Astrocyte of the cerebellum (primary cell): Measurements from ENCODE around the gene SKIC2.
A peak's percentile ranks its signal among the peaks of the same experiment; 100 is the strongest.

Experiments
- DNase-seq: peaks from one replicate; pipeline ENCODE4 v3.0.0-alpha.2; 2011; ENCODE audit warnings: low read depth
- H3K4me3 ChIP-seq: 2 replicates; pipeline ENCODE4 v1.5.1; 2011; ENCODE audit warnings: mild to moderate bottlenecking, low read depth, low read length, moderate library complexity
- in situ Hi-C: cut with HindIII; loops from 2 replicates; pipeline ENCODE4 v1.10.0; 2017; ENCODE audit warnings: low sequenced_read_pairs
- TF ChIP-seq, protein P1 (sequence below): IDR thresholded peaks from 2 replicates; pipeline ENCODE4 v1.5.1; 2012; ENCODE audit warnings: low read length, low read depth, moderate library complexity, mild to moderate bottlenecking; ENCODE audit errors: missing control alignments

The SKIC2 gene

DNA sequence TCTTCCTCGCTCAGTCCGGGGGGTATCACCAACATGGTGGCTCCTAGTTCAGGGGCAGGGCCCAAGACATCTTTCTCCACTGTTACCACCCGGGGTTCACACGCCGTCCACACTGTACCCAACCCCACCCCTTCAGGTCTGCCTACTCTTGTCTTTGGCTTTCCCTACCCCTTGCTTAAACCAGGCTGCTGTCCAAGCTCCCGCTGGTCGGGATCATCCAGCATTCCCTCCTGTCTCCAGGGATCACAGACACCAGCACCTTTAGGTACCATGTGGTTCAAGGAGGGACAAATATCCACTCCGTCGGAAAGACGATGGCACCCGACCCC is 599 bp upstream of the SKIC2 start:
- TF ChIP-seq, protein P1, sequence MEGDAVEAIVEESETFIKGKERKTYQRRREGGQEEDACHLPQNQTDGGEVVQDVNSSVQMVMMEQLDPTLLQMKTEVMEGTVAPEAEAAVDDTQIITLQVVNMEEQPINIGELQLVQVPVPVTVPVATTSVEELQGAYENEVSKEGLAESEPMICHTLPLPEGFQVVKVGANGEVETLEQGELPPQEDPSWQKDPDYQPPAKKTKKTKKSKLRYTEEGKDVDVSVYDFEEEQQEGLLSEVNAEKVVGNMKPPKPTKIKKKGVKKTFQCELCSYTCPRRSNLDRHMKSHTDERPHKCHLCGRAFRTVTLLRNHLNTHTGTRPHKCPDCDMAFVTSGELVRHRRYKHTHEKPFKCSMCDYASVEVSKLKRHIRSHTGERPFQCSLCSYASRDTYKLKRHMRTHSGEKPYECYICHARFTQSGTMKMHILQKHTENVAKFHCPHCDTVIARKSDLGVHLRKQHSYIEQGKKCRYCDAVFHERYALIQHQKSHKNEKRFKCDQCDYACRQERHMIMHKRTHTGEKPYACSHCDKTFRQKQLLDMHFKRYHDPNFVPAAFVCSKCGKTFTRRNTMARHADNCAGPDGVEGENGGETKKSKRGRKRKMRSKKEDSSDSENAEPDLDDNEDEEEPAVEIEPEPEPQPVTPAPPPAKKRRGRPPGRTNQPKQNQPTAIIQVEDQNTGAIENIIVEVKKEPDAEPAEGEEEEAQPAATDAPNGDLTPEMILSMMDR: no peak
- DNase-seq: no peak
- in situ Hi-C loops: no loop called here
- H3K4me3 ChIP-seq: peak overlapping the region; percentile 100

DNA sequence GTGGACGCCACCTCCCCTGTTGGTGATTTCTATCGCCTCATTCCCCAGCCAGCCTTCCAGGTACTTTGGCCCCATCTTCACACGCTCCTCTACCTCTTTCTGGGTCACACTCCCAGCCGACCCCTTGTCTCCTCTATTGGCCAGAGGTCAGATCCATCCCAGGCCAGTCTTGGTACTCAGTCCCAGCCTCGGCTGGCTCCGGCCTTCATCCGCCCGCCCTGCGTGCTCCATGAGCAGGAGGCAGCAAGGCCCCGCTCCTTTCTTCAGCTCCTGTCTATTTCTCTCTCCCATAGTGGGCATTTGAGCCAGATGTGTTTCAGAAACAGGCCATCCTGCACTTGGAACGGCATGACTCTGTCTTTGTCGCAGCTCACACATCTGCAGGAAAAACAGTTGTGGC is 2.6 kb downstream of the SKIC2 start:
- no peak overlapping the region for H3K4me3 ChIP-seq
- in situ Hi-C loops: no loop called here
- DNase-seq: no peak
- TF ChIP-seq, protein P1: no peak

DNA sequence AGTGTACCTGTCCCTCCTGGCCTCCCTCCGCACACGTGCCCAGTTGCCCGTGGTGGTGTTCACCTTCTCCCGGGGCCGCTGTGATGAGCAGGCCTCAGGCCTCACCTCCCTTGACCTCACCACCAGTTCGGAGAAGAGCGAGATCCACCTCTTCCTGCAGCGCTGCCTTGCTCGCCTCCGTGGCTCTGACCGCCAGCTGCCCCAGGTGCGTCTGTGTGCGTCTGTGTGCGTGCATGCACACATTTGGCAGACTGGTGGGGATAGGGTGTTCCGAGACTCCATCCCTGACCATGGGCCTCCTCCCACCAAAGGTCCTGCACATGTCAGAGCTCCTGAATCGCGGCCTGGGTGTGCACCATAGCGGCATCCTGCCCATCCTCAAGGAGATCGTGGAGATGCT is 4.9 kb downstream of the SKIC2 start:
- in situ Hi-C loops: no loop called here
- DNase-seq: no peak
- no peak overlapping the region for H3K4me3 ChIP-seq
- TF ChIP-seq, protein P1: no peak

DNA sequence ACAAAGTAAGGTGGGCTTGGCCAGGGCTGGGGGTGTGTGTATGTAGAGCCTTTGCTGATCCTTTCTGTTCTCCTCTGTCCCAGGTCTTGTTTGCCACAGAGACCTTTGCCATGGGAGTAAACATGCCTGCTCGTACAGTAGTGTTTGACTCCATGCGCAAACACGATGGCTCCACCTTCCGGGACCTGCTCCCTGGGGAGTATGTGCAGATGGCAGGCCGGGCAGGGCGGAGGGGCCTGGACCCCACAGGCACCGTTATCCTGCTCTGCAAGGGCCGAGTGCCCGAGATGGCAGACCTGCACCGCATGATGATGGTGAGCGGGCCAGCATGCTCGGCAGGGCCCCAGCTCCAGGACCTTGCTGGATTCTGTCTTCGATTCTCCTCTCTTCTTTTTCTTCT is 6.7 kb downstream of the SKIC2 start:
- TF ChIP-seq, protein P1: no peak
- no peak for DNase-seq
- in situ Hi-C loops: no loop called here
- no peak overlapping the region for H3K4me3 ChIP-seq

DNA sequence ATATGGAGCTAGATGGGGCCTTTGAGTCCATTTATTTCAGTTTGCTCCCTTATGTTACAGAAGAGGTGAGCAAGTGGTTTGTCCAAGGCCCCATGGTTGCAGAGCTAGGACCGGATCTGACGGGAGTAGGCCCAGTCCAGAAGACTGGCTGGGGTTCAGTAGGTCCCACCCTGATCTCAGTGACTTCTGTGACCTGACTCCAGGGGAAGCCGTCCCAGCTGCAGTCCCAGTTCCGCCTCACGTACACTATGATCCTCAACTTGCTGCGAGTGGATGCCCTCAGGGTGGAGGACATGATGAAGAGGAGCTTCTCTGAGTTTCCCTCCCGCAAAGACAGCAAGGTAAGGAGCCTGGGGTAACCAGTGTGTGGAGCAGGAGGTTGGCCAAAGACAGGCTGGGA is 7.5 kb downstream of the SKIC2 start:
- in situ Hi-C loops: no loop called here
- TF ChIP-seq, protein P1: no peak
- DNase-seq: no peak
- H3K4me3 ChIP-seq: no peak overlapping the region

DNA sequence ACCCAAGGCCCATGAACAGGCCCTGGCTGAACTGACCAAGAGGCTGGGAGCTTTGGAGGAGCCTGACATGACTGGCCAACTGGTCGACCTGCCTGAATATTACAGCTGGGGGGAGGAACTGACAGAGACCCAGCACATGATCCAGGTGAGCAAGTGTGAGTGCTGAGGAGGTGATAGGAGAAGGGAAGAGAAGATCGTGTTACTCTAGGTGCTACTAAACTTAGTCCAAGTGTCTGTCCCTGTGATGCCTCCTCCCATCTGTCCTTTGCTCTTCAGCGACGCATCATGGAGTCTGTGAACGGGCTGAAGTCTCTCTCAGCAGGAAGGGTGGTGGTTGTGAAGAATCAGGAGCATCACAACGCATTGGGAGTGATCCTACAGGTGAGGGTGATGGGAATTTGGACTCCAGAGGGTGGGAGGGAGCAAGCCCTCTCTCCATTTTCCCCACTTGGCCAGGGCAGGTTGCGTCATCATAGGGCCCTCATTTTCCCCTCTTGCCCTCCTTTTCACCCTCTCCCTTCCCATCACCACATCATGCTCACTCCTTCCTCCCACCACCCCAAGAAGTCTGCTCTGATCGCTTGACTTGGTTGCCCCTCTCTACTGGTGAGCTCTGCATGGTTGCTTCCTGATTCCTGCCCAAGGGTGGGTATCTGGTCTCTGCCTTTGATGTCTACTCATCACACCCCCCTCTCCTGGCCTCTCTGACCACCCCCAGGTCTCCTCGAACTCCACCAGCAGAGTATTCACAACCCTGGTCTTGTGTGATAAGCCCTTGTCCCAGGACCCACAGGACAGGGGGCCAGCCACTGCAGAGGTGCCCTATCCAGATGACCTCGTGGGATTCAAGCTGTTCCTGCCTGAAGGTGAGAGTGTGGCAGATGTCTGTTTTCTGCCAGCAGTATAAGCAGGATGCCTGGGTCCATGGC is 8.3 kb downstream of the SKIC2 start:
- in situ Hi-C loops: no loop called here
- H3K4me3 ChIP-seq: no peak overlapping the region
- TF ChIP-seq, protein P1: no peak
- no peak for DNase-seq

DNA sequence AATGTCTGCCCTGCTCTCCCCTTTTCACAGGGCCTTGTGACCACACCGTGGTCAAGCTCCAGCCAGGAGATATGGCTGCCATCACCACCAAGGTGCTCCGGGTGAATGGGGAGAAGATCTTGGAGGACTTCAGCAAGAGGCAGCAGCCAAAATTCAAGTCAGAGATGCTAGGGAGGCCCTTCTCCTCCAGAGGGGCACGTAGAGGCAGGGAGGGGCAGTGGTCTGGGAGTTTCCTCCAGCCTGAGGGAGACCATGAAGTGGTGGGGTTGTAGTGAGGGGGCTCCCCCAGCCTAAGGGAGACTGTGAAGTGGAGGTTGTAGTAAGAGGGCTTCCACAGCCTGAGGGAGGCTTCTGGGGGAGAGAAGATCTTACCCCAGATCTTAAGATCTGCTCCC is 8.9 kb downstream of the SKIC2 start:
- in situ Hi-C loops: no loop called here
- TF ChIP-seq, protein P1: no peak
- no peak overlapping the region for H3K4me3 ChIP-seq
- no peak for DNase-seq
